Measurements from ENCODE around the gene ZC2HC1C. TPM values are rescaled to one million over a fixed set of nuclear protein-coding genes. Genes with fewer than 3 reads are reported as not detected.

Gene ZC2HC1C
- total and polyA plus RNA-seq, 10 of the 15 experiments (the other 5 are each of a cell fraction or from before 2014, with no cell fraction given) = 0.92 to 3.7 (median 1.6) TPM

- ATAC-seq = no peak
- no peak overlapping the region for H3K27ac ChIP-seq (ENCODE audit: control insufficient read depth, insufficient read depth)
- no peak for FAIRE-seq
- in situ Hi-C loops (cut with MboI) (no loop called here), intact Hi-C loops (cut with micrococcal nuclease; ENCODE audit: unreplicated experiment) (no loop called here)
- ChIA-PET POLR2A (interaction anchor here (0.5 to 0.6 kb wide), 2 partner anchors 9 to 690 kb away, joined by 3 read pairs; no protein-coding TSS in a partner anchor), RAD21 (ENCODE audit: unreplicated experiment) (interaction anchor here (1.0 kb wide), 1 partner anchor 58 kb away, joined by 3 read pairs; no protein-coding TSS in a partner anchor), CTCF (interaction anchor here (0.8 kb wide), 1 partner anchor 89 kb away, joined by 3 read pairs; no protein-coding TSS in a partner anchor), SMC1A (ENCODE audit: uncharacterized antibody, unreplicated experiment) (no interaction called here)
- no peaks in the 10 kb centered on the region for H3K79me2 ChIP-seq (ENCODE audit: control insufficient read depth, insufficient read depth, low read length)
- no peak overlapping the region for H3K9ac ChIP-seq (ENCODE audit: control insufficient read depth, insufficient read depth, low read length)
- H3K9me3 ChIP-seq (replicated peaks; ENCODE audit: control insufficient read depth, insufficient read depth, low read length) = no peaks in the 10 kb centered on the region
- peaks cover under 1 to 9% of the 10 kb centered on the region in 2 experiments for H3K36me3 ChIP-seq (ENCODE audit: control insufficient read depth in 2 of 2, insufficient read depth in 2 of 2, low read length in 1 of 2)
- H3K4me3 ChIP-seq = no peak overlapping the region
- no peak overlapping the region for H3K4me2 ChIP-seq (ENCODE audit: control insufficient read depth, insufficient read depth)
- no peaks in the 10 kb centered on the region for H3K27me3 ChIP-seq (replicated peaks in 1 of 2; ENCODE audit: control insufficient read depth in 2 of 2, insufficient read depth in 2 of 2, low read length in 1 of 2)
- DNase-seq (ENCODE audit: low read depth, low spot score) = no peak
- H3K4me1 ChIP-seq (ENCODE audit: control insufficient read depth, insufficient read depth, low read length) = no peaks in the 10 kb centered on the region
- 0% methylated on average over 1 of the region's 1 CpG for WGBS (ENCODE audit: insufficient coverage, insufficient replicate concordance, low lambda C conversion rate, missing lambda C conversion rate)
- H4K20me1 ChIP-seq (ENCODE audit: control insufficient read depth, insufficient read depth) = no peaks in the 10 kb centered on the region
- no peak overlapping the region for H2AFZ ChIP-seq (ENCODE audit: control insufficient read depth, low read depth, low read length)
- no TSS peak for BruUV-seq (replicated peaks)
- TF ChIP-seq IRF4 (IDR thresholded peaks at IDR 0.05; ENCODE audit: low read depth, low read length) (no peak), ZBTB4 (CRISPR knock-in tag; IDR thresholded peaks at IDR 0.05) (no peak), RFX5 (IDR thresholded peaks at IDR 0.05; ENCODE audit: low read depth, low read length) (no peak), BCLAF1 (IDR thresholded peaks at IDR 0.05) (no peak), MEF2B (IDR thresholded peaks at IDR 0.05; ENCODE audit: partially characterized antibody, poor library complexity, severe bottlenecking) (no peak), EGR1 (IDR thresholded peaks at IDR 0.05; ENCODE audit: borderline replicate concordance in 1 of 2, low read depth in 2 of 2, low read length in 2 of 2) (no peak), MTA2 (IDR thresholded peaks at IDR 0.05; ENCODE audit: low read depth) (no peak), GABPA (IDR thresholded peaks at IDR 0.05; ENCODE audit: low read depth) (no peak), KLF5 (IDR thresholded peaks at IDR 0.05; ENCODE audit: partially characterized antibody) (no peak), DPF2 (IDR thresholded peaks at IDR 0.05) (no peak), IKZF1 (conservative IDR thresholded peaks at IDR 0.05) (no peak), IKZF2 (IDR thresholded peaks at IDR 0.05) (no peak), NR2F1 (conservative IDR thresholded peaks at IDR 0.05) (no peak), FOS (IDR thresholded peaks at IDR 0.05; ENCODE audit: borderline replicate concordance, extremely low read depth, insufficient read length) (no peak), ASH2L (IDR thresholded peaks at IDR 0.05; ENCODE audit: borderline replicate concordance, low read depth) (no peak), ZBTB33 (IDR thresholded peaks at IDR 0.05) (no peak)
Observed at GRCh38 chr14:75030147-75030546, 39.3 kb upstream of the ZC2HC1C start.

All from GM12878 (cell line).